ENCODE data around the gene HHIPL2.

- TF ChIP-seq POLR2A (IDR thresholded peaks at IDR 0.05) (no peak), CTCF (IDR thresholded peaks at IDR 0.05) (no peak)
Measured at GRCh38 chr1:222594789-222595188, 46.9 kb upstream of the HHIPL2 start.
